Measurements from ENCODE around the gene AUTS2. TPM values are rescaled to one million over a fixed set of nuclear protein-coding genes. Genes with fewer than 3 reads are reported as not detected.

Gene AUTS2
- total RNA-seq, 1 donor from 2014 or later, result 71.3 TPM

GRCh38 chr7:70657571-70657970, 1059.3 kb downstream of the AUTS2 start:
- no peak for FAIRE-seq

GRCh38 chr7:70657989-70658632, 1059.8 kb downstream of the AUTS2 start:
- FAIRE-seq (no peak), DNase-seq (ENCODE audit: low spot score in 2 of 2) (no peak)

More at GRCh38 chr7:70657571-70657970, 1059.3 kb downstream of the AUTS2 start:
- DNase-seq (ENCODE audit: low spot score in 2 of 2), result no peak

- no peak for FAIRE-seq
- DNase-seq (ENCODE audit: low spot score in 2 of 2), result no peak
These were observed 1061.0 kb downstream of the AUTS2 start for GRCh38 chr7:70659263-70659662.

GRCh38 chr7:70660154-70660818, 1062.0 kb downstream of the AUTS2 start:
- FAIRE-seq, result no peak
- no peak for DNase-seq (ENCODE audit: low spot score in 2 of 2)

- FAIRE-seq (no peak), DNase-seq (ENCODE audit: low spot score in 2 of 2) (no peak)
These were observed 1062.5 kb downstream of the AUTS2 start for GRCh38 chr7:70660819-70661191.

- FAIRE-seq, result no peak
- DNase-seq (ENCODE audit: low spot score in 2 of 2), result no peak
These were observed 1065.4 kb downstream of the AUTS2 start for GRCh38 chr7:70663680-70664079.

- DNase-seq (ENCODE audit: low spot score in 2 of 2), result no peak
These were observed 1067.7 kb downstream of the AUTS2 start for GRCh38 chr7:70665997-70666396.

GRCh38 chr7:70667406-70667805, 1069.1 kb downstream of the AUTS2 start:
- no peak for DNase-seq (ENCODE audit: low spot score in 2 of 2)
- FAIRE-seq, result no peak

More at GRCh38 chr7:70665997-70666396, 1067.7 kb downstream of the AUTS2 start:
- no peak for FAIRE-seq

- DNase-seq (ENCODE audit: low spot score in 2 of 2) (no peak), FAIRE-seq (no peak)
These were observed 1070.5 kb downstream of the AUTS2 start for GRCh38 chr7:70668606-70669358.

- FAIRE-seq (no peak), DNase-seq (ENCODE audit: low spot score in 2 of 2) (no peak)
These were observed 1071.6 kb downstream of the AUTS2 start for GRCh38 chr7:70669854-70670253.

GRCh38 chr7:70670288-70670687, 1072.0 kb downstream of the AUTS2 start:
- DNase-seq (ENCODE audit: low spot score in 2 of 2) (no peak), FAIRE-seq (no peak)

- DNase-seq (ENCODE audit: low spot score in 2 of 2), result no peak
- FAIRE-seq, result no peak
These were observed 1075.7 kb downstream of the AUTS2 start for GRCh38 chr7:70673778-70674570.

GRCh38 chr7:70674571-70675010, 1076.3 kb downstream of the AUTS2 start:
- no peak for DNase-seq (ENCODE audit: low spot score in 2 of 2)
- no peak for FAIRE-seq

- FAIRE-seq (no peak), DNase-seq (ENCODE audit: low spot score in 2 of 2) (no peak)
These were observed 1078.0 kb downstream of the AUTS2 start for GRCh38 chr7:70676243-70676642.

- DNase-seq (ENCODE audit: low spot score in 2 of 2) (no peak), FAIRE-seq (no peak)
These were observed 1080.5 kb downstream of the AUTS2 start for GRCh38 chr7:70678621-70679251.

- DNase-seq (ENCODE audit: low spot score in 2 of 2) (no peak), FAIRE-seq (no peak)
These were observed 1081.4 kb downstream of the AUTS2 start for GRCh38 chr7:70679661-70680060.

- DNase-seq (ENCODE audit: low spot score in 2 of 2) (no peak), FAIRE-seq (no peak)
These were observed 1082.0 kb downstream of the AUTS2 start for GRCh38 chr7:70680306-70680705.

GRCh38 chr7:70680743-70681468, 1082.6 kb downstream of the AUTS2 start:
- DNase-seq (ENCODE audit: low spot score in 2 of 2) (no peak), FAIRE-seq (no peak)
